Ishikawa (cell line): ENCODE measurements around the gene AKR1A1.

Source experiments
- CEBPB ChIP-seq: IDR thresholded peaks from 2 replicates; pipeline ENCODE4 v1.6.1; 2012
- CREB1 ChIP-seq: IDR thresholded peaks from 2 replicates; pipeline ENCODE4 v1.6.1; 2012; ENCODE audit warnings: low read depth
- EGR1 ChIP-seq: IDR thresholded peaks from 2 replicates; pipeline ENCODE4 v1.6.1; 2012
- EP300 ChIP-seq: IDR thresholded peaks from 2 replicates; pipeline ENCODE4 v1.6.1; 2012; ENCODE audit warnings: borderline replicate concordance
- FOXM1 ChIP-seq: IDR thresholded peaks from 2 replicates; pipeline ENCODE4 v1.6.1; 2012; ENCODE audit warnings: low read depth, borderline replicate concordance
- MAX ChIP-seq: IDR thresholded peaks from 2 replicates; pipeline ENCODE4 v1.6.1; 2012
- NFIC ChIP-seq: IDR thresholded peaks from 2 replicates; pipeline ENCODE4 v1.6.1; 2012
- RAD21 ChIP-seq: IDR thresholded peaks from 2 replicates; pipeline ENCODE4 v1.6.1; 2012; ENCODE audit warnings: low read depth
- TAF1 ChIP-seq: IDR thresholded peaks from 2 replicates; pipeline ENCODE4 v1.6.1; 2012; ENCODE audit warnings: low read depth, mild to moderate bottlenecking
- TCF12 ChIP-seq: IDR thresholded peaks from 2 replicates; pipeline ENCODE4 v1.6.1; 2012; ENCODE audit warnings: low read depth
- TEAD4 ChIP-seq: IDR thresholded peaks from 2 replicates; pipeline ENCODE4 v1.6.1; 2012
- USF1 ChIP-seq: IDR thresholded peaks from 2 replicates; pipeline ENCODE4 v1.6.1; 2012
- YY1 ChIP-seq: IDR thresholded peaks from 2 replicates; pipeline ENCODE4 v1.6.1; 2012; ENCODE audit warnings: low read depth
- ZBTB7A ChIP-seq: IDR thresholded peaks from 2 replicates; pipeline ENCODE4 v1.6.1; 2012; ENCODE audit warnings: low read depth
- TF ChIP-seq, protein P1 (sequence below): IDR thresholded peaks from 2 replicates; pipeline ENCODE4 v1.6.1; 2012; ENCODE audit warnings: low read depth, mild to moderate bottlenecking

The AKR1A1 gene

DNA sequence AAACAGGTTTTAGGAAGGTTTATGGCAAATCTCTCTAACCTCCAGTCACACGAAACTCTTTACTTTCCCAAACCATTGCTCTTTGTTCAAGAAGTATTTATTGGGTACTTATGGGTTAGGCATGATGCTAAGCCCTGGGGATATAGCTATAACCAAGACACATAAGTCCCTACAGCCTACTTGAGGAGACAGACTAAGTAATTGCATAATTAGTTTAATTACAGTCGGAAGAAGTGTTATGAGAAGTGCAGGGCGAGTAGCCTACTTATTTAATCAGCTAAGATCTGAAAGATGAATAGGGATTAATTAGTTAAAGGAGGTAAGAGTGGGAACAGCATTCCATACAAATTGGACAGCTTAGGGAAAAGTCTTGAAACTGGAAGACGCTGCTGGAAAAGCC, 20.0 kb downstream of the AKR1A1 start:
- TF ChIP-seq RAD21, result no peak
- TF ChIP-seq TCF12, result no peak
- no peak for TF ChIP-seq YY1
- TF ChIP-seq CEBPB, result no peak
- no peak for TF ChIP-seq MAX
- TF ChIP-seq CREB1, result no peak
- no peak for TF ChIP-seq TAF1
- TF ChIP-seq, protein P1, sequence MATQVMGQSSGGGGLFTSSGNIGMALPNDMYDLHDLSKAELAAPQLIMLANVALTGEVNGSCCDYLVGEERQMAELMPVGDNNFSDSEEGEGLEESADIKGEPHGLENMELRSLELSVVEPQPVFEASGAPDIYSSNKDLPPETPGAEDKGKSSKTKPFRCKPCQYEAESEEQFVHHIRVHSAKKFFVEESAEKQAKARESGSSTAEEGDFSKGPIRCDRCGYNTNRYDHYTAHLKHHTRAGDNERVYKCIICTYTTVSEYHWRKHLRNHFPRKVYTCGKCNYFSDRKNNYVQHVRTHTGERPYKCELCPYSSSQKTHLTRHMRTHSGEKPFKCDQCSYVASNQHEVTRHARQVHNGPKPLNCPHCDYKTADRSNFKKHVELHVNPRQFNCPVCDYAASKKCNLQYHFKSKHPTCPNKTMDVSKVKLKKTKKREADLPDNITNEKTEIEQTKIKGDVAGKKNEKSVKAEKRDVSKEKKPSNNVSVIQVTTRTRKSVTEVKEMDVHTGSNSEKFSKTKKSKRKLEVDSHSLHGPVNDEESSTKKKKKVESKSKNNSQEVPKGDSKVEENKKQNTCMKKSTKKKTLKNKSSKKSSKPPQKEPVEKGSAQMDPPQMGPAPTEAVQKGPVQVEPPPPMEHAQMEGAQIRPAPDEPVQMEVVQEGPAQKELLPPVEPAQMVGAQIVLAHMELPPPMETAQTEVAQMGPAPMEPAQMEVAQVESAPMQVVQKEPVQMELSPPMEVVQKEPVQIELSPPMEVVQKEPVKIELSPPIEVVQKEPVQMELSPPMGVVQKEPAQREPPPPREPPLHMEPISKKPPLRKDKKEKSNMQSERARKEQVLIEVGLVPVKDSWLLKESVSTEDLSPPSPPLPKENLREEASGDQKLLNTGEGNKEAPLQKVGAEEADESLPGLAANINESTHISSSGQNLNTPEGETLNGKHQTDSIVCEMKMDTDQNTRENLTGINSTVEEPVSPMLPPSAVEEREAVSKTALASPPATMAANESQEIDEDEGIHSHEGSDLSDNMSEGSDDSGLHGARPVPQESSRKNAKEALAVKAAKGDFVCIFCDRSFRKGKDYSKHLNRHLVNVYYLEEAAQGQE, result no peak
- no peak for TF ChIP-seq NFIC
- no peak for TF ChIP-seq ZBTB7A
- TF ChIP-seq TEAD4, result no peak
- TF ChIP-seq FOXM1, result no peak
- no peak for TF ChIP-seq EP300
- no peak for TF ChIP-seq EGR1
- TF ChIP-seq USF1, result no peak

GRCh38 chr1:45573231-45573804, 22.7 kb downstream of the AKR1A1 start:
- no peak for TF ChIP-seq TAF1
- TF ChIP-seq ZBTB7A, result no peak
- TF ChIP-seq, protein P1, result no peak
- TF ChIP-seq YY1, result no peak
- TF ChIP-seq NFIC, result no peak
- no peak for TF ChIP-seq EGR1
- TF ChIP-seq EP300, result no peak
- TF ChIP-seq TCF12, result no peak
- TF ChIP-seq MAX, result no peak
- no peak for TF ChIP-seq RAD21
- TF ChIP-seq TEAD4, result no peak

DNA sequence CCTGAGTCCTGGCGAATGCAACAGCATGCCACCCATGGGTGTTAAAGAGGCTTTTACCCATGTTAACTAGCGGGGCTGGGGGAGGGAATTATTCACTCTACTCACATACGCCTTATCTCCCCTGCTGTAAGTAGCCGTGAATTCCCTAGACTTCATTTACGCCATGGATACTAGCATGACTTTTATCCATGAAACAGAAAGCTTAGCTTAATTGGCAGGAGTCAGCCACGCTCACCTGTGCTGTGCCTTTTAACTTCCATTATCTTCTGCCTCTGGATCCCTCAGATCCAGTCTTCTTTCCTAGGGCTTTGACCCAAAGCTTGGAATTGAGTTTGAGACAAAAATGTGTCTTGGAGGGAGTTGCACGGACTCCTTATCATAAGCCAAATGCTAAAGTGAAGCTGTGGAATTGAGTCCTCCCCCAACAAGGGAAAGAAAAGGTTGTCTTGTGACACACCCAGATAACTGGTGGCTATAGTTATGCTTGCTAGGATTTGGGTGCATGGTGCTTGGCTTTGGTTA, 23.5 kb downstream of the AKR1A1 start:
- no peak for TF ChIP-seq CREB1
- no peak for TF ChIP-seq CEBPB
- TF ChIP-seq EGR1, result no peak
- no peak for TF ChIP-seq FOXM1
- no peak for TF ChIP-seq TCF12
- no peak for TF ChIP-seq NFIC
- TF ChIP-seq TAF1, result no peak
- no peak for TF ChIP-seq RAD21
- no peak for TF ChIP-seq YY1

- no peak for TF ChIP-seq EGR1
- peak; percentile 90 for TF ChIP-seq CREB1
These were observed 32.6 kb downstream of the AKR1A1 start for GRCh38 chr1:45583264-45583665.

- TF ChIP-seq EGR1 (no peak), USF1 (no peak), NFIC (peak; percentile 22; the same call in 1 of the 2 replicates), TCF12 (no peak), ZBTB7A (peak; percentile 77), EP300 (0 out of 2 replicates have a peak, but pooled peaks have one; percentile 21), TEAD4 (no peak), RAD21 (no peak), FOXM1 (no peak), CEBPB (no peak), TAF1 (peak; percentile 82), YY1 (peak; percentile 82; the same call in 1 of the 2 replicates), CREB1 (no peak), MAX (no peak; the same call in 1 of the 2 replicates)
- TF ChIP-seq, protein P1, result no peak
These were observed 33.2 kb downstream of the AKR1A1 start, which contains the start of gene NASP for GRCh38 chr1:45583666-45584350. NASP (plus strand) TSS chr1:45584041; CDS start chr1:45584147, 106 bp downstream.
